ENCODE results near the gene SSBP2. TPM values are rescaled to one million over a fixed set of nuclear protein-coding genes. Genes with fewer than 3 reads are reported as not detected.
A peak's percentile ranks its signal among the peaks of the same experiment; 100 is the strongest.
"Not testable (repeated sequence)": the region's sequence is repeated elsewhere in the genome, so short reads cannot be mapped to it uniquely, and the experiment has no call there.

The SSBP2 gene
- total and polyA plus RNA-seq, 4 donors = 17.2 to 99.9 (median 27.3) TPM

DNA sequence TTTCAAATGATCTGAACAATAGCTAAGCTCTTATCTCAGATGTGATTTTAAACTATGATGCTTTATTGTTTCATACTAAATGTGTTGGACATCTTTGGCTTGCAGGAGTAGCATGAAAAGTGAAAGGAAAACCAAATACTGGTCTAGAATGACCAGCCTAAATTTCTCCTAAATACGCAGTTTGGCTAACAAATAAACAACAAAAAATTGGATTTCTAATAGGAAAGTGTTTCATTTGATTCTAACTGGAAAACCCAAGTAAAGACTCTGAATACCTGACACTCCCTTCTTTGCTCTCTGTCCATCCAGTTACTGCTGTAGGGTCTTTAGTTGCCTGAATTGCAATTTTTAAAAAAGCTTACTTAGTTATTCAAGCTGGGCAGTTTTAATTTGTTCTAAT, 245.2 kb downstream of the SSBP2 start:
- Histone ChIP-seq H3K36me3 (ENCODE audit: control insufficient read depth in 4 of 4, insufficient read depth in 4 of 4, low read length in 4 of 4) (no peaks in the 10 kb centered on the region), H3K4me1 (ENCODE audit: control insufficient read depth in 5 of 5, insufficient read depth in 5 of 5, low read length in 5 of 5) (peaks cover 0 to 5% (median 0%) of the 10 kb centered on the region in 5 donors), H3K9me3 (ENCODE audit: control insufficient read depth in 4 of 4, insufficient read depth in 3 of 4, low read length in 3 of 4) (no peaks in the 10 kb centered on the region), H3K27ac (ENCODE audit: low read depth in 1 of 2, low read length in 1 of 2) (peak overlapping the region in 1 of 2 donors; percentile 33), H3K9ac (ENCODE audit: insufficient read depth in 1 of 2, low read length in 2 of 2) (no peak overlapping the region), H3K4me3 (no peak overlapping the region), H3K27me3 (ENCODE audit: control insufficient read depth in 3 of 3, insufficient read depth in 3 of 3, low read length in 2 of 3) (no peaks in the 10 kb centered on the region)
- no peak for ATAC-seq (ENCODE audit: insufficient read depth, low FRiP score)
- WGBS, 2 donors = 35 to 37% methylated on average over 1 of the region's 1 CpG
- peak in 1 of 3 donors; percentile 12 for DNase-seq
- TF ChIP-seq, protein P1, sequence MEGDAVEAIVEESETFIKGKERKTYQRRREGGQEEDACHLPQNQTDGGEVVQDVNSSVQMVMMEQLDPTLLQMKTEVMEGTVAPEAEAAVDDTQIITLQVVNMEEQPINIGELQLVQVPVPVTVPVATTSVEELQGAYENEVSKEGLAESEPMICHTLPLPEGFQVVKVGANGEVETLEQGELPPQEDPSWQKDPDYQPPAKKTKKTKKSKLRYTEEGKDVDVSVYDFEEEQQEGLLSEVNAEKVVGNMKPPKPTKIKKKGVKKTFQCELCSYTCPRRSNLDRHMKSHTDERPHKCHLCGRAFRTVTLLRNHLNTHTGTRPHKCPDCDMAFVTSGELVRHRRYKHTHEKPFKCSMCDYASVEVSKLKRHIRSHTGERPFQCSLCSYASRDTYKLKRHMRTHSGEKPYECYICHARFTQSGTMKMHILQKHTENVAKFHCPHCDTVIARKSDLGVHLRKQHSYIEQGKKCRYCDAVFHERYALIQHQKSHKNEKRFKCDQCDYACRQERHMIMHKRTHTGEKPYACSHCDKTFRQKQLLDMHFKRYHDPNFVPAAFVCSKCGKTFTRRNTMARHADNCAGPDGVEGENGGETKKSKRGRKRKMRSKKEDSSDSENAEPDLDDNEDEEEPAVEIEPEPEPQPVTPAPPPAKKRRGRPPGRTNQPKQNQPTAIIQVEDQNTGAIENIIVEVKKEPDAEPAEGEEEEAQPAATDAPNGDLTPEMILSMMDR (IDR thresholded peaks at IDR 0.05; ENCODE audit: control extremely low read depth, extremely low read depth) = no peak

- H3K4me3 ChIP-seq; H3K27ac ChIP-seq (ENCODE audit: low read depth in 1 of 2, low read length in 1 of 2); DNase-seq; H3K9me3 ChIP-seq (ENCODE audit: control insufficient read depth in 4 of 4, insufficient read depth in 3 of 4, low read length in 3 of 4); H3K27me3 ChIP-seq (ENCODE audit: control insufficient read depth in 3 of 3, insufficient read depth in 3 of 3, low read length in 2 of 3); H3K4me1 ChIP-seq (ENCODE audit: control insufficient read depth in 5 of 5, insufficient read depth in 5 of 5, low read length in 5 of 5); H3K36me3 ChIP-seq (ENCODE audit: control insufficient read depth in 4 of 4, insufficient read depth in 4 of 4, low read length in 4 of 4); H3K9ac ChIP-seq (ENCODE audit: insufficient read depth in 1 of 2, low read length in 2 of 2); ATAC-seq (ENCODE audit: insufficient read depth, low FRiP score): not testable (repeated sequence)
These were observed 247.3 kb downstream of the SSBP2 start for GRCh38 chr5:81503602-81504001.

- H3K9me3 ChIP-seq (ENCODE audit: control insufficient read depth in 4 of 4, insufficient read depth in 3 of 4, low read length in 3 of 4) = no peaks in the 10 kb centered on the region
These were observed 255.6 kb downstream of the SSBP2 start for GRCh38 chr5:81495286-81495685.

GRCh38 chr5:81488862-81489261, 262.0 kb downstream of the SSBP2 start:
- H3K36me3 ChIP-seq (ENCODE audit: control insufficient read depth in 4 of 4, insufficient read depth in 4 of 4, low read length in 4 of 4) = no peaks in the 10 kb centered on the region
- 99% methylated on average over 2 of the region's 2 CpGs for WGBS, 2 donors
- TF ChIP-seq, protein P1 (IDR thresholded peaks at IDR 0.05; ENCODE audit: control extremely low read depth, extremely low read depth) = no peak
- H3K27me3 ChIP-seq (ENCODE audit: control insufficient read depth in 3 of 3, insufficient read depth in 3 of 3, low read length in 2 of 3) = no peaks in the 10 kb centered on the region
- no peak overlapping the region for H3K4me3 ChIP-seq
- DNase-seq (no peak), ATAC-seq (ENCODE audit: insufficient read depth, low FRiP score) (no peak)
- no peak overlapping the region for H3K27ac ChIP-seq (ENCODE audit: low read depth in 1 of 2, low read length in 1 of 2)
- no peaks in the 10 kb centered on the region for H3K4me1 ChIP-seq (ENCODE audit: control insufficient read depth in 5 of 5, insufficient read depth in 5 of 5, low read length in 5 of 5)
- H3K9me3 ChIP-seq (ENCODE audit: control insufficient read depth in 4 of 4, insufficient read depth in 3 of 4, low read length in 3 of 4) = no peaks in the 10 kb centered on the region
- H3K9ac ChIP-seq (ENCODE audit: insufficient read depth in 1 of 2, low read length in 2 of 2) = no peak overlapping the region

More at GRCh38 chr5:81495286-81495685, 255.6 kb downstream of the SSBP2 start:
- Histone ChIP-seq H3K27me3 (ENCODE audit: control insufficient read depth in 3 of 3, insufficient read depth in 3 of 3, low read length in 2 of 3) (no peaks in the 10 kb centered on the region), H3K9ac (ENCODE audit: insufficient read depth in 1 of 2, low read length in 2 of 2) (no peak overlapping the region), H3K4me1 (ENCODE audit: control insufficient read depth in 5 of 5, insufficient read depth in 5 of 5, low read length in 5 of 5) (peaks cover 0 to 7% (median 0%) of the 10 kb centered on the region in 5 donors), H3K27ac (ENCODE audit: low read depth in 1 of 2, low read length in 1 of 2) (no peak overlapping the region), H3K36me3 (ENCODE audit: control insufficient read depth in 4 of 4, insufficient read depth in 4 of 4, low read length in 4 of 4) (peaks cover 0 to 2% (median 0%) of the 10 kb centered on the region in 4 donors), H3K4me3 (no peak overlapping the region)
- TF ChIP-seq, protein P1 (IDR thresholded peaks at IDR 0.05; ENCODE audit: control extremely low read depth, extremely low read depth) = no peak
- WGBS, 2 donors = 95 to 96% methylated on average over 3 of the region's 3 CpGs
- no peak for ATAC-seq (ENCODE audit: insufficient read depth, low FRiP score)
- no peak for DNase-seq

Data from lung (tissue), 12 donors.